GM18499 (cell line): ENCODE measurements around the gene NRXN2.

Source experiments
- ATAC-seq: cut with Tn5 transposase; IDR thresholded peaks from one replicate; pipeline ENCODE4 v1.9.1; 2021; ENCODE audit warnings: moderate number of reproducible peaks; ENCODE audit not compliant: insufficient read depth, unreplicated experiment

NRXN2 gene

GRCh38 chr11:64759722-64760719, 37.0 kb upstream of the NRXN2 start, which contains the start of gene PYGM:
Gene PYGM (minus strand): TSS chr11:64759974. CDS start chr11:64759898, 76 bp downstream.
- ATAC-seq, result no peak

DNA sequence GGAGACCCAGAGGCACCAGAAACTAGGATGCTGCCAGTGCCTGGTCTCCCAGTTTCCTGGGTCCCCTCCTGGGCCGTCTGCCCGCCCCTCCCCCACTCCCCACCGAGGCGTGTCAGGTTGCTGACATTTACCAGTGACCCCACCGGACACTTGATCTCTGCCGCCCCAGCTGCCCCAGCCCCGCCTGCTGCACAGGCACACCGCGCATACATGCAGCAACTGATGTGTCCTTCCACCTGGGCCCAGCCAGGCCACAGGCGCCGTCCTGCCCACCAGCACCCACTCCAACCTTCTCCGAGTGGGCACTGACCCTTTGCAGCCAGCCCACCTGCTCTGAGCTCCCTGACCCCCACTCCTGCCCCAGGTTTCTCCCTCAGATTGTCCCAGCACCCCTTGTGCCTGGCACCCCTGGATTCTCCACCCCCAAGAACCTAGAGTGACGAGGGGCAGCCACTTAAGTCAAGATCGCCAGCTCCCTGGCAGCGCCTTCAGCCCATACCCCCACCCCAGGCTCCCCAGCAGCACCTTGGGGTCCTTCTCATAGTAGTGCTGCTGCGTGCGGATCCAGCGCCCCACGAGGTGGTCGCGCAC, 36.2 kb upstream of the NRXN2 start:
- no peak for ATAC-seq

- ATAC-seq, result no peak
Observed at GRCh38 chr11:64758330-64759079, 35.5 kb upstream of the NRXN2 start.

GRCh38 chr11:64757549-64758329, 34.7 kb upstream of the NRXN2 start:
- no peak for ATAC-seq

DNA sequence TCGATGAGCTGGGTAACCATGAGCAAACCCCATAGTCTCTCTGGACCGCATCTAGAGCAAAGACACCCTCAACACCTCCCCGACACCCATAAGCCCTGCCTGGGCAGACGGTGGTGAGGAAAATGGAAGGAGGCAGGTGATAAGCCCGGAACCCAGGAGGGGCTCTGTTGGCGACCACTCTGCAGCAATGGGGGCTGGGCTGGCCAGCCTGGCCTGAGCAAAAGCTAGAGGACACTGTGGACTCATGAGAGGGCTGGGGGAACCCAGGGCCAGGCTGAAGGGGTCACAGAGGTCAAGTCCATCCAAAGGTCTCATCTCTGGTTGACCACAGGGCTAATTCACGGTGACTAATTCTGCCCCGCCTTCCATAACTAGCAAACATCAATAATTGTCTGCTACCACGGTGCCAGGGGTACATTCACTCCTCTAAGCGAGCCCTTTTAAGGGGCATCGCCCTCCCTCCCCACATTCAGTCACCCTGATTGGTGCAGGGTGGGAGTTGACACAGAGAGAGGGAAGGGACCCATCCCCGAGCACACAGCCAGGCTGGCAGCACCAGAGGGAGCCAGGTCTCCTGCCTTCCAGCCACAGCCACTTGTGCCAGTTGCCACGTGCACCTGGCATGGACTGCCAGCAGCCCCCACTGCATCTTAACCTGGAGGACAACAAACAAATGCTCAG, 32.8 kb upstream of the NRXN2 start:
- no peak for ATAC-seq

DNA sequence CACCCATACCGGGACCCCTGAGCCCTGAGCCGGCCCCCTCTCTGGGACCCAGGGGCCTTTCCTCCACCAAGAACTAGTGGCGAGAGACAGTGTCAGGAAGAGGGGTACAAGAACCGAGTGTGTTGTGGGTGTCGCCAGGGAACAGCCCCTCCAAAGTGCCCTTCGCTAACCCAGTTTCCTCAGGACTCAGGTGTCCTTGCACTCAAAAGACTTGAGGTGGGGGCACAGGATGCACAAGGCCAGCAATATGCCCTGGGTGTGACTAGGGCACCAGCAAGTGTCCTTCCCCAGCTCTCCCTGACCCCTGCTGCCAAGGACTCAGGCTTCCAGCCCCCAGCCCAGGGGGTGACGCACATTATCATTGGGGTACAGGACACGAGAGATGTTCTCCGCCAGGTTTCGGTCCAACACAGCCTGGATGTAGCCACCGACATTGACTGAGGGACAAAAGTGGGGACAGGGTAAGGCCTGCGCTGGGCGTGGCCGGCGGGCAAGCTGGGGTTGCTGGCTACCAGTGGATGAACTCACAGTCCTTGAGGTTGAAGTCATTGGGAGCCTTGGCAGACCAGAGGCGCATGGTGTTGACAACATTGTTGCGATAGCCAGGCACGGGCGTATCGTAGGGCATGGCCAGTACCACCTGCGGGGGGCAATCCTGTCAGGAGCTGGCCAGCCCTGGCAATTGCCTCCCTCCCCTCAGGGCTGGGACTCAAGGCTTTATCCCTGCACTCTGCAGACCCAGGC, 32.1 kb upstream of the NRXN2 start:
- no peak for ATAC-seq

DNA sequence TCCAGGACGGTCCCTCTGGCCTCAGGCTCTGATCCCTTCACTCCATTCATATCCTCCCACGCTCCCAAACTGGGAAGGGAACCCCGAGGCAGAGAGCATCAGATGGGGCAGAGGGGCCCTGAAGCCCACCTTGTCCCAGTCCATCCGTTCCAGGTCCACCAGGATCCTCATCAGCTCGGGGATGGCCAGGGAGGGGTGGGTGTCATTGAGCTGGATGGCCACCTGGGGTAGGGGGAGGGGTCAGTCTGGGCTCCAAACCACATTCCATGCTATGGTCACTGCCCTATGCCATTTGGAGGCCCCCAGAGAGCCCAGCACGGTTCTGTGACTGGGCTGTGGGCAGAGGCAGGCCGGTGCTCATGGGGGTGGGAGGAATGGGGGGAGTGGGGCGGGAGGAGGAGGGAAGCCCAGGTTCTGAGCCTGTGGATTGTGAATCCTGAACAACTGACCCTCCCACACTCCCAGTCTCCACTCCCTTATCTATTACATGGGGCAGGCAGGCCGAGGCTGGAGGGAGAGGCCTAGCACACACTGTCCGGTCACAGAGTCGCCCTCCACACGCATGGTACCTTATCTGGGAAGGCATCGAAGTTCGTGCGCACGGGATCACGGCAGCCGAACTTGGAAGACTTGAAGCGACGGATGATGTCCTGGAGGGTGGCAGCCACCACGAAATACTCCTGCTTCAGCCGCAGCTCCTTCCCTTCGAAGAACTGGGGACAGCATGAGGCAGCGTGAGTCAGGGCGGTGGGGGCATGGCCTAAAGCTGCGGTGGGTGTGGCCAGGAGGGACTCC, 31.3 kb upstream of the NRXN2 start:
- ATAC-seq, result no peak

DNA sequence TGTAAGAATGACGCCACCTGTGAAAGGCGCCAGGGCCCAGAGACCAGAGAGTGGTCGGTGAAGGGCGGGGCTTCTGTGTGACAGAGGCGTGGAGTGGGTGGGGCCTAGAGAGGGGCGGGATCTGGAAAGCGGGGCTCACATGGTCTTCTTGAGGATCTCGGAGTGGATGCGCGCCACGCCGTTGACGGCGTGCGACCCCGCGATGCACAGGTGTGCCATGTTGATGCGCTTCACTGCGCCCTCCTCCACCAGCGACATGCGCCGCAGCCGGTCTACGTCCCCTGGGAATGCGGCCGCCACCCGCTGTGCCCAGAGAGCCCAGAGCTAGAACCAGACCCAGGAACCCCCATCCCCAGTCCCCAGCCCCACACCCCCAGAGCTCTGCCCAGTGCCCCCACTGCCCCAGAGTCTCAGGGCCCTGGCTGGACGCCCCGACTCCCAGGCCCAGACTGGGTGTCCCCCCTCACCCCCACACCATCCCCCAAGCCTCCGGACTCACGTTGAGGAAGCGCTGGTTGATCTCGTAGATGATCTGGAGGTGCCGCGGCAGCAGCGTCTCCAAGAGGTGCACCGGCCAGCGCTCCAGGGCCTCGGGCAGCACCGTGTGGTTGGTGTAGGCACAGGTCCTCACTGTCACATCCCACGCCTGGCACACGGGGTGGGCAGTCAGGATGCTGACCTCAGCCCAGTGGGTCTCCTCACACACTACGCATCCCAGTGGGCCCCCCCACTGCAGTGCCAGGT, 30.6 kb upstream of the NRXN2 start:
- ATAC-seq, result no peak

DNA sequence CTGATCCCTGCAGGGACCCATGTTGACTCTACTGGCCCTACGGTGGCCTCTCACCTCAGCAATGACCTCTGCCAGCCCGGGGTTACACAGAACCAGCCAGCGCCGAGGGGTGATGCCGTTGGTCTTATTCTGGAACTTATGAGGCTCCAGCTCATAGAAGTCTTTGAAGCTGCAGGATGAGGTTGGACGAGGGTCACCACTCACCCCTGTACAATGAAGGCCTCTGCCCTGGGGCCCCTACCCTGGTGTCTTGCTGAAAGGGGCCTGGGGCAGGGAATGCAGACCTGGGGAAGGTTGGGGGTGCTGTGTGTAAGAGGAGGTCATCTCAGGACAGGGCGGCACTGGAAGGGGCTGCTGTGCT, 30.0 kb upstream of the NRXN2 start:
- no peak for ATAC-seq

- ATAC-seq, result no peak
Observed at GRCh38 chr11:64752175-64752970, 29.4 kb upstream of the NRXN2 start.

- no peak for ATAC-seq
Observed at GRCh38 chr11:64751580-64751979, 28.6 kb upstream of the NRXN2 start.

GRCh38 chr11:64751136-64751535, 28.1 kb upstream of the NRXN2 start:
- ATAC-seq, result no peak

DNA sequence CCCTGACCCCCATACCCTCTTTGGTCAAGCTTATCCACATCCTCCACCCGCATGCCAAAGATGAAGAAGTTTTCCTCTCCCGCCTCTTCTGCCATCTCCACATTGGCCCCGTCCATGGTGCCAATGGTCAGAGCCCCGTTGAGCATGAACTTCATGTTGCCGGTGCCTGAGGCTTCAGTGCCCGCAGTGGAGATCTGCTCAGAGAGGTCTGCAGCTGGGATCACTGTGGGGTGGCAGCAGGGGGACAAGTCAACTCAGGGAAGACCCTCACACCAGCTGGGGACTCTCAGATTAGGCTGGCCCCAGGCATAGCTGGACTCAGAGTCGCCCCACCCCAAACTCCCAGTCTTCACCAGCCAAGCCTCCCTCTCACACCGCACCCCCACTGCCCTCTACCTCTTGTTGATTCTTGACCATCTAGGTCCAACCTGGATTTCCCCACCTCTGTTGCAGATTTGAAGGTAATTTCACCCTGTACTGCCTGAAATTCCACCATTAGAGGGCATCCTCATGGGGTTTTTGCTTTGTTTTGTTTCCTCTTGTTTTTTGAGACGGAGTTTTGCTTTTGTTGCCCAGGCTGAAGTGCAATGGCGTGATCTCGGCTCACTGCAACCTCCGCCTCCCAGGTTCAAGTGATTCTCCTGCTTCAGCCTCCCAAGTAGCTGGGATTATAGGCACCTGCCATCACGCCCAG, 27.5 kb upstream of the NRXN2 start:
- ATAC-seq, result no peak

GRCh38 chr11:64747961-64748665, 25.1 kb upstream of the NRXN2 start:
- no peak for ATAC-seq

GRCh38 chr11:64746486-64746885, 23.5 kb upstream of the NRXN2 start:
- no peak for ATAC-seq
